PC-9 (cell line): ENCODE results near the gene ZDHHC19.

Source experiments
- EZH2 ChIP-seq: fragments of 200-600 bp; sonication (generic); IDR thresholded peaks from 2 replicates; pipeline ENCODE4 v1.8.0; 2017; ENCODE audit warnings: antibody characterized with exemption, low read depth
- TF ChIP-seq, protein P1 (sequence below): fragments of 200-600 bp; sonication (generic); conservative IDR thresholded peaks from 2 replicates; pipeline ENCODE4 v1.6.1; 2017; ENCODE audit warnings: mixed run types, antibody characterized with exemption, mild to moderate bottlenecking, moderate library complexity

DNA sequence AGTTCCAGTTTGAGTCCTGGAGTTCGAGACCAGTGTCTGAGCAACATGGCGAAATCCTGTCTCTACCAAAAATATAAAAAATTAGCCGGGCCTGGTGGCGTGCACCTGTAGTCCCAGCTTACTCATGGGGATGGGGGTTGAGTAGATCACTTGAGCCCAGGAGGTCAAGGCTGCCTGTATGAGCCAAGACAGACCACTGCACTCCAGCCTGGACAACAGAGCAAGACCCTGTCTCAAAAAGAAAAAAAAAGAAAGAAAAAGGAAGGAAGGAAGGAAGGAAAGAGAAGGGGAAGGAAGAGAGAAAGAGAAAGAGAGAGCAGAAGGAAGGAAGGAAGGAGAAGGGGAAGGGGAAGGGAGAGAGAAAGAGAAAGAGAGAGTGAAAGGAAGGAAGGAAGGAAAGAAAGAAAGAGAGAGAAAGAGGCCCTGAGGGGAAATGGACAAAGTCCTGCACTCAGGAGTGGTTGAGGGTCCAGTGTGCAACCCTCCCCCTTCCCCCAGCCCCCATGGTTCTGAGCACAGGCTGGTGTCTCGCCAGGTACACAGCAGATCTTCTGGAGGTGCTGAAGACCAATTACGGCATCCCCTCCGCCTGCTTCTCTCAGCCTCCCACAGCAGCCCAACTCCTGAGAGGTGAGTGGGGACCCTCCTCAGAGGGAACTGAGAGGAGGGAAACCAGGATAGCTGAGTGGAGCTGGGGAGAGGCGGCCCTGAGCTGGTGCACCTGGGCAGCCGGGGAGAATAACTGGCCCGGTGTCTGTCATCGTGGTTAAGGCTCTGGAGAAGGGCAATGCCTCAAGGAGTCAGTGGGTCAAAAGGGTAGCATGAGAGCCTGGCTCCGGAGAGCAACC is 6.3 kb upstream of the ZDHHC19 start:
- TF ChIP-seq, protein P1, sequence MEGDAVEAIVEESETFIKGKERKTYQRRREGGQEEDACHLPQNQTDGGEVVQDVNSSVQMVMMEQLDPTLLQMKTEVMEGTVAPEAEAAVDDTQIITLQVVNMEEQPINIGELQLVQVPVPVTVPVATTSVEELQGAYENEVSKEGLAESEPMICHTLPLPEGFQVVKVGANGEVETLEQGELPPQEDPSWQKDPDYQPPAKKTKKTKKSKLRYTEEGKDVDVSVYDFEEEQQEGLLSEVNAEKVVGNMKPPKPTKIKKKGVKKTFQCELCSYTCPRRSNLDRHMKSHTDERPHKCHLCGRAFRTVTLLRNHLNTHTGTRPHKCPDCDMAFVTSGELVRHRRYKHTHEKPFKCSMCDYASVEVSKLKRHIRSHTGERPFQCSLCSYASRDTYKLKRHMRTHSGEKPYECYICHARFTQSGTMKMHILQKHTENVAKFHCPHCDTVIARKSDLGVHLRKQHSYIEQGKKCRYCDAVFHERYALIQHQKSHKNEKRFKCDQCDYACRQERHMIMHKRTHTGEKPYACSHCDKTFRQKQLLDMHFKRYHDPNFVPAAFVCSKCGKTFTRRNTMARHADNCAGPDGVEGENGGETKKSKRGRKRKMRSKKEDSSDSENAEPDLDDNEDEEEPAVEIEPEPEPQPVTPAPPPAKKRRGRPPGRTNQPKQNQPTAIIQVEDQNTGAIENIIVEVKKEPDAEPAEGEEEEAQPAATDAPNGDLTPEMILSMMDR: no peak
- no peak for TF ChIP-seq EZH2
